ENCODE measurements around the gene EIF5A. TPM values are rescaled to one million over a fixed set of nuclear protein-coding genes. Genes with fewer than 3 reads are reported as not detected.
A peak's percentile ranks its signal among the peaks of the same experiment; 100 is the strongest.

EIF5A gene
- total RNA-seq, 1 donor from 2014 or later, result 248 TPM

GRCh38 chr17:7324438-7324779 is 17.0 kb downstream of the EIF5A start:
- H3K4me1 ChIP-seq, result peaks cover 0 to 10% of the 10 kb centered on the region in 2 donors
- peaks cover 47 to 58% of the 10 kb centered on the region in 2 donors for H3K36me3 ChIP-seq
- no peak for DNase-seq (ENCODE audit: low spot score in 2 of 2)
- TF ChIP-seq CTCF (IDR thresholded peaks at IDR 0.05), result no peak
- intact Hi-C loops (cut with DNase I), result no loop called here
- no peaks in the 10 kb centered on the region for H3K27me3 ChIP-seq
- H3K4me3 ChIP-seq, result no peak overlapping the region
- no peaks in the 10 kb centered on the region for H3K9me3 ChIP-seq
- H3K27ac ChIP-seq, result no peak overlapping the region

- DNase-seq (ENCODE audit: low spot score in 2 of 2), result no peak
- Histone ChIP-seq H3K4me3 (no peak overlapping the region), H3K9me3 (no peaks in the 10 kb centered on the region), H3K27ac (no peak overlapping the region), H3K27me3 (no peaks in the 10 kb centered on the region), H3K36me3 (peaks cover 46 to 57% of the 10 kb centered on the region in 2 donors), H3K4me1 (peaks cover 0 to 10% of the 10 kb centered on the region in 2 donors)
- TF ChIP-seq CTCF (IDR thresholded peaks at IDR 0.05), result no peak
- intact Hi-C loops (cut with DNase I), result no loop called here
These were observed 17.7 kb downstream of the EIF5A start for GRCh38 chr17:7325031-7325528.

- intact Hi-C loops (cut with DNase I), result no loop called here
- Histone ChIP-seq H3K36me3 (peaks cover 35 to 46% of the 10 kb centered on the region in 2 donors), H3K27ac (no peak overlapping the region), H3K4me1 (peaks cover 0 to 12% of the 10 kb centered on the region in 2 donors), H3K4me3 (no peak overlapping the region), H3K9me3 (no peaks in the 10 kb centered on the region), H3K27me3 (no peaks in the 10 kb centered on the region)
- no peak for TF ChIP-seq CTCF (IDR thresholded peaks at IDR 0.05)
- DNase-seq (ENCODE audit: low spot score in 2 of 2), result no peak
These were observed 18.8 kb downstream of the EIF5A start for GRCh38 chr17:7326186-7326585.

GRCh38 chr17:7327056-7327455 is 19.6 kb downstream of the EIF5A start:
- Histone ChIP-seq H3K27ac (no peak overlapping the region), H3K27me3 (no peaks in the 10 kb centered on the region), H3K36me3 (peaks cover 27 to 37% of the 10 kb centered on the region in 2 donors), H3K9me3 (no peaks in the 10 kb centered on the region), H3K4me3 (no peak overlapping the region), H3K4me1 (peaks cover 0 to 12% of the 10 kb centered on the region in 2 donors)
- intact Hi-C loops (cut with DNase I), result no loop called here
- no peak for TF ChIP-seq CTCF (IDR thresholded peaks at IDR 0.05)
- no peak for DNase-seq (ENCODE audit: low spot score in 2 of 2)

- DNase-seq (ENCODE audit: low spot score in 2 of 2), result no peak
- no peaks in the 10 kb centered on the region for H3K9me3 ChIP-seq
- H3K27ac ChIP-seq, result no peak overlapping the region
- no peak for TF ChIP-seq CTCF (IDR thresholded peaks at IDR 0.05)
- H3K36me3 ChIP-seq, result peaks cover 23 to 32% of the 10 kb centered on the region in 2 donors
- peaks cover 0 to 12% of the 10 kb centered on the region in 2 donors for H3K4me1 ChIP-seq
- H3K4me3 ChIP-seq, result no peak overlapping the region
- intact Hi-C loops (cut with DNase I), result no loop called here
- no peaks in the 10 kb centered on the region for H3K27me3 ChIP-seq
These were observed 20.1 kb downstream of the EIF5A start for GRCh38 chr17:7327501-7327900.

GRCh38 chr17:7328009-7328408 is 20.6 kb downstream of the EIF5A start:
- Histone ChIP-seq H3K9me3 (no peaks in the 10 kb centered on the region), H3K4me3 (peak overlapping the region in 1 of 2 donors; percentile 97), H3K4me1 (peaks cover 0 to 12% of the 10 kb centered on the region in 2 donors), H3K27ac (peak overlapping the region in 1 of 2 donors; percentile 92), H3K27me3 (no peaks in the 10 kb centered on the region), H3K36me3 (peaks cover 18 to 27% of the 10 kb centered on the region in 2 donors)
- no peak for TF ChIP-seq CTCF (IDR thresholded peaks at IDR 0.05)
- no peak for DNase-seq (ENCODE audit: low spot score in 2 of 2)
- intact Hi-C loops (cut with DNase I), result loop anchor here (2.0 kb wide), 1 partner anchor 67 kb away; the partner anchor contains the start of gene PLSCR3
